Measurements from ENCODE around the gene NPPC.

NPPC gene

GRCh38 chr2:231929961-231930592 is 3.9 kb upstream of the NPPC start:
- Histone ChIP-seq H3K4me1 (peaks cover 4% of the 10 kb centered on the region), H3K27ac (no peak overlapping the region), H3K4me3 (ENCODE audit: low read depth, low read length) (no peak overlapping the region), H3K79me2 (no peaks in the 10 kb centered on the region), H3K27me3 (ENCODE audit: control insufficient read depth, insufficient read depth, low read length) (no peaks in the 10 kb centered on the region), H3K4me2 (ENCODE audit: low read length) (no peak overlapping the region), H2AFZ (no peak overlapping the region), H3K9me3 (ENCODE audit: control insufficient read depth, low read length) (no peaks in the 10 kb centered on the region), H3K9ac (no peak overlapping the region), H3K36me3 (ENCODE audit: control insufficient read depth, insufficient read depth, low read length) (no peaks in the 10 kb centered on the region)
- TF ChIP-seq CTCF (IDR thresholded peaks at IDR 0.05): no peak

GRCh38 chr2:231928901-231929725 is 2.9 kb upstream of the NPPC start:
- Histone ChIP-seq H2AFZ (no peak overlapping the region), H3K36me3 (ENCODE audit: control insufficient read depth, insufficient read depth, low read length) (no peaks in the 10 kb centered on the region), H3K4me2 (ENCODE audit: low read length) (no peak overlapping the region), H3K27ac (no peak overlapping the region), H3K27me3 (ENCODE audit: control insufficient read depth, insufficient read depth, low read length) (no peaks in the 10 kb centered on the region), H3K4me3 (ENCODE audit: low read depth, low read length) (no peak overlapping the region), H3K9ac (no peak overlapping the region), H3K79me2 (no peaks in the 10 kb centered on the region), H3K9me3 (ENCODE audit: control insufficient read depth, low read length) (no peaks in the 10 kb centered on the region), H3K4me1 (peaks cover 4% of the 10 kb centered on the region)
- TF ChIP-seq CTCF (IDR thresholded peaks at IDR 0.05): no peak

- Histone ChIP-seq H3K79me2 (no peaks in the 10 kb centered on the region), H2AFZ (no peak overlapping the region), H3K4me3 (ENCODE audit: low read depth, low read length) (no peak overlapping the region), H3K27me3 (ENCODE audit: control insufficient read depth, insufficient read depth, low read length) (no peaks in the 10 kb centered on the region), H3K36me3 (ENCODE audit: control insufficient read depth, insufficient read depth, low read length) (no peaks in the 10 kb centered on the region), H3K4me2 (ENCODE audit: low read length) (no peak overlapping the region), H3K27ac (no peak overlapping the region), H3K9me3 (ENCODE audit: control insufficient read depth, low read length) (no peaks in the 10 kb centered on the region), H3K4me1 (peaks cover 4% of the 10 kb centered on the region), H3K9ac (no peak overlapping the region)
- no peak for TF ChIP-seq CTCF (IDR thresholded peaks at IDR 0.05)
These were observed 2.3 kb upstream of the NPPC start for GRCh38 chr2:231928481-231928880.

- Histone ChIP-seq H2AFZ (no peak overlapping the region), H3K4me1 (peaks cover 4% of the 10 kb centered on the region), H3K4me3 (ENCODE audit: low read depth, low read length) (no peak overlapping the region), H3K9me3 (ENCODE audit: control insufficient read depth, low read length) (no peaks in the 10 kb centered on the region), H3K27me3 (ENCODE audit: control insufficient read depth, insufficient read depth, low read length) (no peaks in the 10 kb centered on the region), H3K4me2 (ENCODE audit: low read length) (no peak overlapping the region), H3K9ac (no peak overlapping the region), H3K27ac (no peak overlapping the region), H3K36me3 (ENCODE audit: control insufficient read depth, insufficient read depth, low read length) (no peaks in the 10 kb centered on the region), H3K79me2 (no peaks in the 10 kb centered on the region)
- TF ChIP-seq CTCF (IDR thresholded peaks at IDR 0.05): no peak
These were observed 1.3 kb upstream of the NPPC start for GRCh38 chr2:231927566-231927890.

Measured in parathyroid adenoma (tissue), 2 donors.